Right lobe of liver (tissue), 6 donors: Measurements from ENCODE around the gene INCA1. TPM values are rescaled to one million over a fixed set of nuclear protein-coding genes. Genes with fewer than 3 reads are reported as not detected.

Source experiments
- ATAC-seq, 4 donors: fragments of 200-7000 bp; cut with Tn5 transposase; one replicate each; pipeline ENCODE4 v1.9.1; 2020; ENCODE audit warnings: mild to moderate bottlenecking in 4 of 4, moderate library complexity in 4 of 4
- DNase-seq, 3 donors: peaks; one replicate each; pipeline ENCODE4 v3.0.0-alpha.2; 2020
- H3K27ac ChIP-seq, 3 donors: fragments of 200-600 bp; one replicate each; pipeline ENCODE4 v1.8.0; 2022
- H3K27me3 ChIP-seq, 2 donors: fragments of 200-600 bp; one replicate each; pipeline ENCODE4 v1.8.0; 2022
- H3K36me3 ChIP-seq, 4 donors: fragments of 200-600 bp; sonication (generic) in 1 of 4; one replicate each; pipeline versions ENCODE4 v1.5.1 to v1.8.0; 2017 to 2022; ENCODE audit warnings: control low read depth in 1 of 4
- H3K4me1 ChIP-seq, 4 donors: fragments of 200-600 bp; sonication (generic) in 1 of 4; one replicate each; pipeline versions ENCODE4 v1.5.1 to v1.8.0; 2017 to 2022; ENCODE audit warnings: control low read depth in 1 of 4
- H3K4me3 ChIP-seq, 3 donors: fragments of 200-600 bp; one replicate each; pipeline ENCODE4 v1.8.0; 2022
- H3K9me3 ChIP-seq, 4 donors: fragments of 200-600 bp; sonication (generic) in 1 of 4; one replicate each; pipeline versions ENCODE4 v1.5.1 to v1.8.0; 2017 to 2022; ENCODE audit warnings: control low read depth in 1 of 4
- POLR2A ChIP-seq: fragments of 450-650 bp; IDR thresholded peaks from one replicate; pipeline ENCODE4 v1.6.1; 2017; ENCODE audit warnings: antibody characterized with exemption, mild to moderate bottlenecking
- WGBS: methylation state at CpG from one replicate; pipeline ENCODE4 v1.1.6; 2018; ENCODE audit warnings: low coverage, low lambda C conversion rate; ENCODE audit not compliant: insufficient coverage; ENCODE audit errors: missing lambda C conversion rate; 5-methylcytosine and 5-hydroxymethylcytosine counted together
- intact Hi-C, 2 donors: fragments of 100-400 bp; cut with DNase I; formaldehyde crosslinking; loops; one replicate each; pipeline versions ENCODE4 v1.11.2 to v1.14.1; 2022
- total RNA-seq, 6 experiments: library from RNA; depleted of rRNA in 2 of 6; stranded (reverse); fragments of >200 nt in 2 of 6; fragmentation: NEBNext Ultra II Directional in 3 of 6; extraction: Animal tissue kit (Norgen Biotek cat#: 25700) in 3 of 6; gene quantifications; one replicate each; pipeline versions ENCODE4 v1.1.0 to v1.2.4, GENCODE V29; 2016 to 2023
- TF ChIP-seq, protein P1 (sequence below), 4 donors: fragments of 200-600 bp in 3 of 4; fragments of 450-650 bp in 1 of 4; IDR thresholded peaks; one replicate each; pipeline versions ENCODE4 v1.5.1 to v1.8.0; 2016 to 2022; ENCODE audit warnings: antibody characterized with exemption in 4 of 4, mild to moderate bottlenecking in 2 of 4
- donor health status: DM: no; HTN: yes; CAD: no.
- donor health status: DM: no; HTN: no; CAD: no.
- donor health status: DM: no; HTN: no; CAD: no.
- donor health status: DM: no; HTN: yes; CAD: no.
- donor health status: DM: no; HTN: yes; CAD: no.

Gene INCA1
- total RNA-seq, 6 experiments from 2014 or later = 0.83 to 1.3 (median 0.97) TPM; not detected in 1

GRCh38 chr17:4945944-4946280 is 51.4 kb downstream of the INCA1 start:
- Histone ChIP-seq H3K9me3 (no peaks in the 10 kb centered on the region), H3K4me1 (peaks cover 0 to 40% (median 8%) of the 10 kb centered on the region in 4 donors), H3K36me3 (peaks cover 0 to 37% (median 7%) of the 10 kb centered on the region in 4 donors), H3K27ac (peak overlapping the region in 2 of 3 donors; percentile 6 to 98), H3K27me3 (no peaks in the 10 kb centered on the region), H3K4me3 (peak overlapping the region; percentile 86 to 100 (median 91))
- intact Hi-C loops = no loop called here
- DNase-seq = no peak
- ATAC-seq = no peak
- TF ChIP-seq, protein P1, sequence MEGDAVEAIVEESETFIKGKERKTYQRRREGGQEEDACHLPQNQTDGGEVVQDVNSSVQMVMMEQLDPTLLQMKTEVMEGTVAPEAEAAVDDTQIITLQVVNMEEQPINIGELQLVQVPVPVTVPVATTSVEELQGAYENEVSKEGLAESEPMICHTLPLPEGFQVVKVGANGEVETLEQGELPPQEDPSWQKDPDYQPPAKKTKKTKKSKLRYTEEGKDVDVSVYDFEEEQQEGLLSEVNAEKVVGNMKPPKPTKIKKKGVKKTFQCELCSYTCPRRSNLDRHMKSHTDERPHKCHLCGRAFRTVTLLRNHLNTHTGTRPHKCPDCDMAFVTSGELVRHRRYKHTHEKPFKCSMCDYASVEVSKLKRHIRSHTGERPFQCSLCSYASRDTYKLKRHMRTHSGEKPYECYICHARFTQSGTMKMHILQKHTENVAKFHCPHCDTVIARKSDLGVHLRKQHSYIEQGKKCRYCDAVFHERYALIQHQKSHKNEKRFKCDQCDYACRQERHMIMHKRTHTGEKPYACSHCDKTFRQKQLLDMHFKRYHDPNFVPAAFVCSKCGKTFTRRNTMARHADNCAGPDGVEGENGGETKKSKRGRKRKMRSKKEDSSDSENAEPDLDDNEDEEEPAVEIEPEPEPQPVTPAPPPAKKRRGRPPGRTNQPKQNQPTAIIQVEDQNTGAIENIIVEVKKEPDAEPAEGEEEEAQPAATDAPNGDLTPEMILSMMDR (IDR thresholded peaks at IDR 0.05) = no peak
- TF ChIP-seq POLR2A = no peak
- WGBS = 12% methylated on average over 3 of the region's 4 CpGs

GRCh38 chr17:4945176-4945943 is 52.0 kb downstream of the INCA1 start:
- Histone ChIP-seq H3K36me3 (peaks cover 0 to 37% (median 7%) of the 10 kb centered on the region in 4 donors), H3K27me3 (no peaks in the 10 kb centered on the region), H3K4me1 (peaks cover 0 to 35% (median 6%) of the 10 kb centered on the region in 4 donors), H3K4me3 (peak overlapping the region in 2 of 3 donors; percentile 2 to 10), H3K27ac (peak overlapping the region in 2 of 3 donors; percentile 37 to 98), H3K9me3 (no peaks in the 10 kb centered on the region)
- ATAC-seq (peak in 3 of 4 donors; percentile 1 to 49 (median 16)), DNase-seq (peak in 2 of 3 donors; percentile 82)
- TF ChIP-seq, protein P1 (IDR thresholded peaks at IDR 0.05) = no peak
- TF ChIP-seq POLR2A = peak; percentile 69
- WGBS = 18% methylated on average over 7 of the region's 7 CpGs
- intact Hi-C loops = no loop called here

GRCh38 chr17:4944554-4945175 is 52.7 kb downstream of the INCA1 start:
- Histone ChIP-seq H3K4me3 (no peak overlapping the region), H3K27ac (peak overlapping the region in 2 of 3 donors; percentile 37 to 98), H3K9me3 (no peaks in the 10 kb centered on the region), H3K27me3 (no peaks in the 10 kb centered on the region), H3K4me1 (peaks cover 0 to 34% (median 6%) of the 10 kb centered on the region in 4 donors), H3K36me3 (peaks cover 0 to 37% (median 7%) of the 10 kb centered on the region in 4 donors)
- ATAC-seq (no peak), DNase-seq (no peak)
- TF ChIP-seq POLR2A = no peak
- TF ChIP-seq, protein P1 (IDR thresholded peaks at IDR 0.05) = no peak
- 12% methylated on average over 3 of the region's 8 CpGs for WGBS
- intact Hi-C loops = no loop called here

DNA sequence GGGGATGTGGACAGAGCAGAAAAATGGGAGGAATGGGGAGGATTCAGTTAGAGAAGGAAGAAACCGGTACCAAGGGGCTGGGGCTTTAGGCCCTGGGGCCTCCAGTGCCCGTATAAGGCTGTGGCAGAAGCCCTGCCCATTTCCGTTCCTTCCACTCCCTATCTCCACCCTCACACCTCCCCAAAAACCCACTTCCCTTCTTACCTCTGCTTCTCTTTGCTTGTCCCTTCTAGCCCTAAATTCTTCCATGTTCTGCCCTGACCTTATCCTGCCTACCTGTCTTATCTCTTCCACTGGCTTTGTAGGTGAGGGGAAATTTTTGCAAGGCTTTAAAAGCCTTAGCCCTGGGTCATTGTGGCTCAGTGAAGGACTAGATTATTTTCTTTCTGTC is 53.2 kb downstream of the INCA1 start:
- peaks cover 0 to 37% (median 7%) of the 10 kb centered on the region in 4 donors for H3K36me3 ChIP-seq
- no peaks in the 10 kb centered on the region for H3K27me3 ChIP-seq
- ATAC-seq = no peak
- no peaks in the 10 kb centered on the region for H3K9me3 ChIP-seq
- WGBS = 30% methylated on average over 2 of the region's 3 CpGs
- DNase-seq = no peak
- intact Hi-C loops = no loop called here
- no peak overlapping the region for H3K4me3 ChIP-seq
- H3K4me1 ChIP-seq = peaks cover 0 to 34% (median 6%) of the 10 kb centered on the region in 4 donors
- TF ChIP-seq, protein P1 (IDR thresholded peaks at IDR 0.05) = no peak
- no peak for TF ChIP-seq POLR2A
- peak overlapping the region in 1 of 3 donors; percentile 37 for H3K27ac ChIP-seq
